ENCODE data around the gene STIM2. TPM values are rescaled to one million over a fixed set of nuclear protein-coding genes. Genes with fewer than 3 reads are reported as not detected.
"Not testable (repeated sequence)": the region's sequence is repeated elsewhere in the genome, so short reads cannot be mapped to it uniquely, and the experiment has no call there.

STIM2 gene
- polyA plus RNA-seq, 3 donors = 8.6 to 16.5 (median 8.8) TPM

DNA sequence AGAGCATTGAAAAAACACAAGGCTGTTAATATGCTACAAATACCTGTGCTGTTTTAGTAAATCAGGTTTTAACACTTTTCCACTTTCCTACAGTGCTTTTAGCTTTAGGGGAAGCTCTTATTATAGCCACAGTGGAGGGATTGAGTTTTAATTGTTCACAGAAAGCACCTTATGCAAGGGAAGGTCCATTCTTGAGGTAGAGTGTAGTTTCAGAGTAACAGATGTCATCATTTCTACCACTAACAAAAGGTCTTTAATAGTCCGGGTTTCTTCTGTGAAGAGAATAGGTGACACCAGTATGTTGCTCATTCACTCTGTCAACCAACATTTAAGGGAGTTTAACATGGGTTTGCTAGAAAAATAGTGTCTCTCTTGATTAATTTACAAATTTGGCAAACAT lies 104.4 kb downstream of the STIM2 start:
- Mint-ChIP-seq H3K27ac (no peak overlapping the region), H3K4me3 (no peak overlapping the region), H3K27me3 (ENCODE audit: low read depth in 3 of 3) (no peaks in the 10 kb centered on the region), H3K4me1 (no peaks in the 10 kb centered on the region), H3K9me3 (no peaks in the 10 kb centered on the region), H3K36me3 (peaks cover 7 to 28% of the 10 kb centered on the region in 2 donors)
- H3K4me2 ChIP-seq (replicated peaks; ENCODE audit: extremely low read depth, low read length, poor library complexity, severe bottlenecking) = no peak overlapping the region
- TF ChIP-seq, protein P1, sequence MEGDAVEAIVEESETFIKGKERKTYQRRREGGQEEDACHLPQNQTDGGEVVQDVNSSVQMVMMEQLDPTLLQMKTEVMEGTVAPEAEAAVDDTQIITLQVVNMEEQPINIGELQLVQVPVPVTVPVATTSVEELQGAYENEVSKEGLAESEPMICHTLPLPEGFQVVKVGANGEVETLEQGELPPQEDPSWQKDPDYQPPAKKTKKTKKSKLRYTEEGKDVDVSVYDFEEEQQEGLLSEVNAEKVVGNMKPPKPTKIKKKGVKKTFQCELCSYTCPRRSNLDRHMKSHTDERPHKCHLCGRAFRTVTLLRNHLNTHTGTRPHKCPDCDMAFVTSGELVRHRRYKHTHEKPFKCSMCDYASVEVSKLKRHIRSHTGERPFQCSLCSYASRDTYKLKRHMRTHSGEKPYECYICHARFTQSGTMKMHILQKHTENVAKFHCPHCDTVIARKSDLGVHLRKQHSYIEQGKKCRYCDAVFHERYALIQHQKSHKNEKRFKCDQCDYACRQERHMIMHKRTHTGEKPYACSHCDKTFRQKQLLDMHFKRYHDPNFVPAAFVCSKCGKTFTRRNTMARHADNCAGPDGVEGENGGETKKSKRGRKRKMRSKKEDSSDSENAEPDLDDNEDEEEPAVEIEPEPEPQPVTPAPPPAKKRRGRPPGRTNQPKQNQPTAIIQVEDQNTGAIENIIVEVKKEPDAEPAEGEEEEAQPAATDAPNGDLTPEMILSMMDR (IDR thresholded peaks at IDR 0.05) = no peak
- WGBS (ENCODE audit: insufficient coverage) = no CpG with 5 or more reads among the region's 1 CpG
- no peaks in the 10 kb centered on the region for H3K4me1 ChIP-seq (ENCODE audit: control insufficient read depth in 1 of 2, insufficient read depth in 2 of 2, low read length in 2 of 2)
- DNase-seq = no peak
- no peak overlapping the region for H3K27ac ChIP-seq (ENCODE audit: low read depth in 1 of 2, low read length in 2 of 2)
- no peaks in the 10 kb centered on the region for H3K9me3 ChIP-seq (replicated peaks in 1 of 2; ENCODE audit: control insufficient read depth in 1 of 2, insufficient read depth in 1 of 2, low read length in 2 of 2)
- intact Hi-C loops (cut with micrococcal nuclease) = no loop called here
- H2AFZ ChIP-seq (ENCODE audit: insufficient read depth, low read depth, low read length, poor library complexity, severe bottlenecking) = no peak overlapping the region
- no peaks in the 10 kb centered on the region for H3K27me3 ChIP-seq (ENCODE audit: control insufficient read depth in 2 of 2, insufficient read depth in 2 of 2, low read length in 2 of 2)
- no peak overlapping the region for H3K4me3 ChIP-seq (replicated peaks in 1 of 3; ENCODE audit: low read depth in 2 of 3, low read length in 3 of 3)
- H4K20me1 ChIP-seq (ENCODE audit: insufficient read depth, low read length) = peaks cover 3% of the 10 kb centered on the region
- H3K9ac ChIP-seq (ENCODE audit: insufficient read depth, low read length, poor library complexity, severe bottlenecking) = no peak overlapping the region
- no peaks in the 10 kb centered on the region for H3K79me2 ChIP-seq (ENCODE audit: insufficient read depth, low read length)
- peaks cover 0 to 10% of the 10 kb centered on the region in 2 donors for H3K36me3 ChIP-seq (replicated peaks in 1 of 2; ENCODE audit: control insufficient read depth in 1 of 2, insufficient read depth in 2 of 2, low read length in 2 of 2)

DNA sequence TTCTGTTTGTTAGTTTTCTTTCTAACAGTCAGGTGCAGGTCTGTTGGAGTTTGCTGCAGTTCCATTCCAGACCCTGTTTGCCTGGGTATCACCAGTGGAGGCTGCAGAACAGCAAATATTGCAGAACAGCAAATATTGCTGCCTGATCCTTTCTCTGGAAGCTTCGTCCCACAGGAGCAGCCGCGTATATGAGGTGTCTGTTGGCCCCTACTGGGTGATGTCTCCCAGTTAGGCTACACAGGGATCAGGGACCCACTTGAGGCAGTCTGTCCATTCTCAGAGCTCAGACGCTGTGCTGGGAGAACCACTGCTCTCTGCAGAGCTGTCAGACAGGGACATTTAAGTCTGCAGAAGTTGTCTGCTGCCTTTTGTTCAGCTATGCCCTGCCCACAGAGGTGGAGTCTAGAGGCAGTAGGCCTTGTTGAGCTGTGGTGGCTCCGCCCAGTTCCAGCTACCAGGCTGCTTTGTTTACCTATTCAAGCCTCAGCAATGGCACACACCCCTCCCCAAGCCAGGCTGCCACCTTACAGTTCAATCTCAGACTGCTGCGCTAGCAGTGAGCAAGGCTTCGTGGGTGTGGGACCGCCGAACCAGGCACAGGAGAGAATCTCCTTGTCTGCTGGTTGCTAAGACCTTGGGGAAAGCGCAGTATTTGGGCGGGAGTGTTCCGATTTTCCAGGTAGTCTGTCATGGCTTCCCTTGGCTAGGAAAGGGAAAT lies 115.0 kb downstream of the STIM2 start:
- DNase-seq; H3K27ac Mint-ChIP-seq; H3K9me3 Mint-ChIP-seq; H3K27ac ChIP-seq (ENCODE audit: low read depth in 1 of 2, low read length in 2 of 2); H3K9ac ChIP-seq (ENCODE audit: insufficient read depth, low read length, poor library complexity, severe bottlenecking); H3K79me2 ChIP-seq (ENCODE audit: insufficient read depth, low read length); H3K4me2 ChIP-seq (replicated peaks; ENCODE audit: extremely low read depth, low read length, poor library complexity, severe bottlenecking); H3K4me1 ChIP-seq (ENCODE audit: control insufficient read depth in 1 of 2, insufficient read depth in 2 of 2, low read length in 2 of 2); H3K27me3 Mint-ChIP-seq (ENCODE audit: low read depth in 3 of 3); H3K9me3 ChIP-seq (replicated peaks in 1 of 2; ENCODE audit: control insufficient read depth in 1 of 2, insufficient read depth in 1 of 2, low read length in 2 of 2); H3K4me3 ChIP-seq (replicated peaks in 1 of 3; ENCODE audit: low read depth in 2 of 3, low read length in 3 of 3); H2AFZ ChIP-seq (ENCODE audit: insufficient read depth, low read depth, low read length, poor library complexity, severe bottlenecking); H3K4me1 Mint-ChIP-seq; H3K36me3 ChIP-seq (replicated peaks in 1 of 2; ENCODE audit: control insufficient read depth in 1 of 2, insufficient read depth in 2 of 2, low read length in 2 of 2); H3K4me3 Mint-ChIP-seq; intact Hi-C loops (cut with micrococcal nuclease); H4K20me1 ChIP-seq (ENCODE audit: insufficient read depth, low read length); H3K27me3 ChIP-seq (ENCODE audit: control insufficient read depth in 2 of 2, insufficient read depth in 2 of 2, low read length in 2 of 2): not testable (repeated sequence)
- H3K36me3 Mint-ChIP-seq = peaks cover 8 to 23% of the 10 kb centered on the region in 2 donors
- 93% methylated on average over 11 of the region's 12 CpGs for WGBS (ENCODE audit: insufficient coverage)
